HepG2 (cell line): ENCODE results near the gene VWA3A. TPM values are rescaled to one million over a fixed set of nuclear protein-coding genes. Genes with fewer than 3 reads are reported as not detected.
A peak's percentile ranks its signal among the peaks of the same experiment; 100 is the strongest.

Source experiments
- ATAC-seq: fragments of 200-7000 bp; cut with Tn5 transposase; 3 replicates; pipeline ENCODE4 v1.9.1; 2020; ENCODE audit warnings: mild to moderate bottlenecking, moderate library complexity
- BruUV-seq: library from RNA; stranded (reverse); fragments of 400-500 nt; replicated peaks from 2 replicates; lab custom pipeline; 2021; lab: Mats Ljungman, UMichigan
- CTCF ChIA-PET: fragments of 300-600 bp; formaldehyde crosslinking; extraction: SDS; loops from one replicate; lab custom pipeline; 2021; ENCODE audit warnings: low total read pairs, inconsistent platforms, low intra/inter-chr PET ratio; lab: Yijun Ruan, JAX
- POLR2A ChIA-PET: fragments of 350-600 bp; sonication (Branson Sonifier 250); formaldehyde crosslinking; loops from one replicate; lab custom pipeline; 2020; ENCODE audit warnings: antibody characterized with exemption, inconsistent platforms; lab: Yijun Ruan, JAX
- DNase-seq: peaks from one replicate; pipeline ENCODE4 v3.0.0-alpha.2; 2015; ENCODE audit warnings: low spot score
- FAIRE-seq: peaks from 3 replicates; lab custom pipeline; 2011; peaks lifted over from hg19 to GRCh38; lab: Jason Lieb, UNC
- H2AFZ ChIP-seq: one replicate; pipeline ENCODE4 v1.6.1; 2011; ENCODE audit warnings: low read length, inconsistent platforms
- H3K27ac ChIP-seq: fragments of 300-600 bp; 3 replicates; pipeline ENCODE4 v1.8.0; 2011; ENCODE audit warnings: mixed run types, mild to moderate bottlenecking, mixed read lengths, low read length, inconsistent platforms; ENCODE audit not compliant: insufficient read depth; ENCODE audit errors: extremely low read length
- H3K27me3 ChIP-seq, 2 experiments: fragments of 200-600 bp in 1 of 2; 2 replicates in 1 of 2; 3 replicates in 1 of 2; pipeline versions ENCODE4 v1.6.0 to v1.8.0; 2011; ENCODE audit warnings: low read length in 2 of 2, mild to moderate bottlenecking in 2 of 2, moderate library complexity in 2 of 2, inconsistent platforms in 1 of 2; ENCODE audit not compliant: insufficient read depth in 2 of 2, control insufficient read depth in 1 of 2
- H3K36me3 ChIP-seq, 2 experiments: fragments of 200-600 bp in 1 of 2; replicated peaks in 1 of 2; 2 replicates in 1 of 2; 3 replicates in 1 of 2; pipeline versions ENCODE4 v1.5.1 to v1.8.0; 2011; ENCODE audit warnings: low read length in 2 of 2, inconsistent platforms in 1 of 2; ENCODE audit not compliant: insufficient read depth in 2 of 2, control insufficient read depth in 1 of 2
- H3K4me1 ChIP-seq: 2 replicates; pipeline ENCODE4 v1.5.1; 2012; ENCODE audit warnings: low read length, inconsistent platforms; ENCODE audit not compliant: insufficient read depth
- H3K4me2 ChIP-seq: 2 replicates; pipeline ENCODE4 v1.6.0; 2011; ENCODE audit warnings: low read depth, low read length, inconsistent platforms
- H3K4me3 ChIP-seq, 3 experiments: fragments of 200-600 bp in 1 of 3; sonication (generic), shearing (Covaris generic) in 1 of 3; replicated peaks in 1 of 3; 2 replicates each; pipeline ENCODE4 v1.5.1; 2011 to 2016; ENCODE audit warnings: low read length in 3 of 3, inconsistent platforms in 2 of 3, low read depth in 2 of 3, mild to moderate bottlenecking in 2 of 3, control low read depth in 1 of 3, mixed read lengths in 1 of 3; ENCODE audit not compliant: insufficient read depth in 1 of 3
- H3K79me2 ChIP-seq: one replicate; pipeline ENCODE4 v1.6.1; 2011; ENCODE audit warnings: low read length, inconsistent platforms; ENCODE audit not compliant: insufficient read depth
- H3K9ac ChIP-seq: 2 replicates; pipeline ENCODE4 v1.6.0; 2011; ENCODE audit warnings: mild to moderate bottlenecking, low read depth, low read length, inconsistent platforms; ENCODE audit not compliant: insufficient read depth
- H3K9me3 ChIP-seq: 2 replicates; pipeline ENCODE4 v1.5.1; 2012; ENCODE audit warnings: mild to moderate bottlenecking, low read length
- H4K20me1 ChIP-seq: 2 replicates; pipeline ENCODE4 v1.6.0; 2011; ENCODE audit warnings: inconsistent platforms, mild to moderate bottlenecking, low read length, moderate library complexity; ENCODE audit not compliant: insufficient read depth
- CTCF ChIP-seq: sonication (generic); formaldehyde crosslinking; IDR thresholded peaks from 2 replicates; pipeline ENCODE4 v1.5.0; 2020; ENCODE audit warnings: mild to moderate bottlenecking, missing genetic modification reagents, moderate library complexity
- FOXA1 ChIP-seq, 2 experiments: fragments of 450-650 bp in 1 of 2; sonication (generic) in 1 of 2; formaldehyde crosslinking in 1 of 2; IDR thresholded peaks; 2 replicates each; pipeline versions ENCODE4 v1.4.0 to v1.6.1; 2016 to 2020; ENCODE audit warnings: missing genetic modification reagents in 1 of 2
- GRHL1 ChIP-seq: sonication (generic); formaldehyde crosslinking; conservative IDR thresholded peaks from 2 replicates; pipeline ENCODE4 v1.8.0; 2022; ENCODE audit warnings: missing genetic modification reagents
- HNRNPH1 ChIP-seq: fragments of 200-400 bp; formaldehyde crosslinking; optimal IDR thresholded peaks from 2 replicates; pipeline ENCODE3; 2017; ENCODE audit warnings: mild to moderate bottlenecking, low read depth, low read length
- PHB2 ChIP-seq: fragments of 450-650 bp; IDR thresholded peaks from 2 replicates; pipeline ENCODE4 v1.6.1; 2018; ENCODE audit not compliant: partially characterized antibody
- SP1 ChIP-seq, 2 experiments: fragments of 450-650 bp in 1 of 2; sonication (generic) in 1 of 2; formaldehyde crosslinking in 1 of 2; IDR thresholded peaks; 2 replicates each; pipeline versions ENCODE4 v1.4.0 to v1.6.1; 2016 to 2020; ENCODE audit warnings: missing genetic modification reagents in 1 of 2
- STAG1 ChIP-seq: sonication (generic); formaldehyde crosslinking; IDR thresholded peaks from 2 replicates; pipeline ENCODE4 v1.4.0; 2020; ENCODE audit warnings: missing genetic modification reagents
- ZNF12 ChIP-seq: sonication (generic); formaldehyde crosslinking; IDR thresholded peaks from 2 replicates; pipeline ENCODE4 v1.5.0; 2020; ENCODE audit warnings: missing genetic modification reagents
- WGBS: methylation state at CpG from one replicate; pipeline ENCODE4 v1.1.6; 2017; ENCODE audit warnings: low lambda C conversion rate; 5-methylcytosine and 5-hydroxymethylcytosine counted together
- in situ Hi-C: cut with HindIII; loops from 2 replicates; pipeline ENCODE4 v1.10.0; 2017; ENCODE audit warnings: low pct_unique_long_range_greater_than_20kb; ENCODE audit not compliant: extremely low pct_ligation_motif_present
- intact Hi-C: fragments of 100-400 bp; cut with micrococcal nuclease; formaldehyde crosslinking; loops from one replicate; pipeline ENCODE4 v1.10.0; 2022; ENCODE audit not compliant: unreplicated experiment
- polyA plus RNA-seq, 8 experiments: library from polyadenylated mRNA; depleted of rRNA in 3 of 8; stranded (reverse) in 7 of 8; unstranded in 1 of 8; fragments of >200 nt; fragmentation: Illumina TruSeq in 4 of 8; extraction: Trizol in 4 of 8; gene quantifications; 2 replicates each; pipeline versions ENCODE4 v1.2.1 to v1.2.3, GENCODE V29; 2011 to 2016; ENCODE audit warnings: low read depth in 4 of 8, missing spikeins in 1 of 8, mixed read lengths in 1 of 8; ENCODE audit not compliant: insufficient read depth in 1 of 8
- total RNA-seq, 5 experiments: library from RNA; depleted of rRNA; stranded (reverse); fragments of >200 nt; fragmentation: Illumina TruSeq; extraction: Trizol; gene quantifications; 2 replicates each; pipeline ENCODE4 v1.2.3, GENCODE V29; 2016; ENCODE audit warnings: low read depth in 1 of 5

Gene VWA3A
- total and polyA plus RNA-seq, 2 of the 13 experiments (the other 11 are each of a cell fraction or from before 2014, with no cell fraction given): 0.03 to 0.07 TPM

DNA sequence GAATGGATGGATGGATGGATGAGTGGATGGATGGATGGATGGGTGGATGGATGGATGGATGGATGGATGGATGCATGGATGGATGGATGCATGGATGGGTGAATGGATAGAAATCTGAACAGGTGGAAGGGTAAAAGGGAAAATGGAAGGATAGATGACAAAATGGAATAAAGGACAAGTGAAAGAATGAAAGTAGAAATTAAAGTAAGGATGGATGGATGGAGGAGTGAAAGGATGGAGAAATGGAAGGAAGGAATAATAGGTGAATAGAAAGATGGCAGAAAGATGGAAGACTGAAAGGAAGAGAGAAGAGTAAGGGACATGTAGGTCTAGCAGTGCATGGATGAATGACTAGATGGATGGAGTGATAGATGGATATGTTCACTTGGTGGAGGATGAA, 29.9 kb downstream of the VWA3A start:
- H3K4me3 ChIP-seq: no peak overlapping the region
- H3K4me2 ChIP-seq: no peak overlapping the region
- ATAC-seq (no peak), DNase-seq (no peak), FAIRE-seq (no peak)
- TF ChIP-seq SP1 (IDR thresholded peaks at IDR 0.05): 0 out of 2 replicates have a peak, but pooled peaks have one; percentile 21
- TF ChIP-seq SP1 (CRISPR knock-in tag; IDR thresholded peaks at IDR 0.05): no peak
- TF ChIP-seq ZNF12 (CRISPR knock-in tag): no peak
- 0 out of 2 replicates have a peak, but pooled peaks have one; percentile 8 for TF ChIP-seq FOXA1 (IDR thresholded peaks at IDR 0.05)
- TF ChIP-seq FOXA1 (CRISPR knock-in tag; IDR thresholded peaks at IDR 0.05): no peak
- TF ChIP-seq GRHL1 (CRISPR knock-in tag): no peak
- TF ChIP-seq PHB2: peak; percentile 83
- intact Hi-C loops (no loop called here), in situ Hi-C loops (loop anchor here (5.0 kb wide), 1 partner anchor 65 kb away; no protein-coding TSS in a partner anchor)
- H3K36me3 ChIP-seq: no peaks in the 10 kb centered on the region
- no peaks in the 10 kb centered on the region for H3K4me1 ChIP-seq
- POLR2A ChIA-PET: no interaction called here
- H4K20me1 ChIP-seq: no peaks in the 10 kb centered on the region
- no TSS peak for BruUV-seq
- H3K27me3 ChIP-seq: peaks cover 5 to 7% of the 10 kb centered on the region in 2 experiments; a peak in 3 of 5 replicates
- no peak overlapping the region for H3K27ac ChIP-seq
- H3K9ac ChIP-seq: no peak overlapping the region
- no peaks in the 10 kb centered on the region for H3K79me2 ChIP-seq
- CTCF ChIA-PET: no interaction called here
- no peak overlapping the region for H2AFZ ChIP-seq
- no peaks in the 10 kb centered on the region for H3K9me3 ChIP-seq

DNA sequence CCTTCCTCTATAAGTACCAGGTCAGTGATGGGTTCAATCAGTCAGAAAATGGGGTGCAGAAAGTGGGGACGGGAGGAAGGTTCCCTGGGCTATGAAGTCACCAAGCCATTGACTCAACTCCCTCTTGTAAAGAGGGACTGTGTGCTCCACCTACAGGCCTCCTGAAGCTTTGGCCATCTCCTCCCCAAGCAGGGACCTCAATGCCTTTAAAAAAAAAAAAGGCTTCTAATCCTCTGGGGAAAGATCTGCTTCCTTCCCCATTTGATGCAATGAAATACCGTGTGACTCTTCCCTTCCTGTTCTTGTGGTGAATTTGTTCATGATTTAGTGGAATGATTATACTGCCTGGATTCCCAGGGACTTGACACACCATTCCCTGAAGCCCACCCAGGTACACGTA, 30.8 kb downstream of the VWA3A start:
- FAIRE-seq (peak; percentile 23), DNase-seq (no peak), ATAC-seq (peak; percentile 75)
- Histone ChIP-seq H2AFZ (no peak overlapping the region), H3K4me3 (no peak overlapping the region), H3K9me3 (no peaks in the 10 kb centered on the region), H4K20me1 (no peaks in the 10 kb centered on the region), H3K4me2 (no peak overlapping the region), H3K79me2 (no peaks in the 10 kb centered on the region), H3K27ac (no peak overlapping the region), H3K4me1 (no peaks in the 10 kb centered on the region), H3K36me3 (no peaks in the 10 kb centered on the region), H3K27me3 (peaks cover 7% of the 10 kb centered on the region in 2 experiments; a peak in 3 of 5 replicates), H3K9ac (no peak overlapping the region)
- WGBS: 5% methylated on average over 3 of the region's 3 CpGs
- intact Hi-C loops (no loop called here), in situ Hi-C loops (loop anchor here (5.0 kb wide), 1 partner anchor 64 kb away; no protein-coding TSS in a partner anchor)
- no TSS peak for BruUV-seq
- TF ChIP-seq STAG1 (CRISPR knock-in tag) (peak; percentile 47), HNRNPH1 (no peak), CTCF (0 out of 2 replicates have a peak, but pooled peaks have one; percentile 39)
- ChIA-PET POLR2A (no interaction called here), CTCF (no interaction called here)
